HG03039 (cell line): Measurements from ENCODE around the gene USHBP1.

Source experiments
- ATAC-seq: cut with Tn5 transposase; IDR thresholded peaks from one replicate; pipeline ENCODE4 v1.9.1; 2021; ENCODE audit warnings: mild to moderate bottlenecking, moderate library complexity; ENCODE audit not compliant: unreplicated experiment

USHBP1 gene, protein sequence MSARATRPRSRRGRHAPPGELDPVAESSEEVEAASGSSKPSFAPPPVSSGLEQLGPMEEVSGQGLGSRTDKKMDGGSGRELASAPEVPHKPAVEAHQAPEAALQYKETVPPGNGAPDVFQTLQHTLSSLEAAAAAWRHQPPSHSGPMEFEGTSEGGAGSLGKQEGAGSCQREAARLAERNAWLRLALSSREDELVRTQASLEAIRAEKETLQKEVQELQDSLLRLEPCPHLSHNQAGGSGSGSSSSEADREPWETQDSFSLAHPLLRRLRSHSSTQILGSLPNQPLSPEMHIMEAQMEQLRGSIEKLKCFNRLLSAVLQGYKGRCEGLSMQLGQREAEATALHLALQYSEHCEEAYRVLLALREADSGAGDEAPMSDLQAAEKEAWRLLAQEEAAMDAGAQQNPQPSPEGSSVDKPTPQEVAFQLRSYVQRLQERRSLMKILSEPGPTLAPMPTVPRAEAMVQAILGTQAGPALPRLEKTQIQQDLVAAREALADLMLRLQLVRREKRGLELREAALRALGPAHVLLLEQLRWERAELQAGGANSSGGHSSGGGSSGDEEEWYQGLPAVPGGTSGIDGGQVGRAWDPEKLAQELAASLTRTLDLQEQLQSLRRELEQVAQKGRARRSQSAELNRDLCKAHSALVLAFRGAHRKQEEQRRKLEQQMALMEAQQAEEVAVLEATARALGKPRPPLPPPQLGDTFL

GRCh38 chr19:17264641-17264979 is at the start of gene USHBP1:
TSS of gene USHBP1 (minus strand) at chr19:17264745. CDS start at chr19:17264299, 446 bp downstream.
- no peak for ATAC-seq

DNA sequence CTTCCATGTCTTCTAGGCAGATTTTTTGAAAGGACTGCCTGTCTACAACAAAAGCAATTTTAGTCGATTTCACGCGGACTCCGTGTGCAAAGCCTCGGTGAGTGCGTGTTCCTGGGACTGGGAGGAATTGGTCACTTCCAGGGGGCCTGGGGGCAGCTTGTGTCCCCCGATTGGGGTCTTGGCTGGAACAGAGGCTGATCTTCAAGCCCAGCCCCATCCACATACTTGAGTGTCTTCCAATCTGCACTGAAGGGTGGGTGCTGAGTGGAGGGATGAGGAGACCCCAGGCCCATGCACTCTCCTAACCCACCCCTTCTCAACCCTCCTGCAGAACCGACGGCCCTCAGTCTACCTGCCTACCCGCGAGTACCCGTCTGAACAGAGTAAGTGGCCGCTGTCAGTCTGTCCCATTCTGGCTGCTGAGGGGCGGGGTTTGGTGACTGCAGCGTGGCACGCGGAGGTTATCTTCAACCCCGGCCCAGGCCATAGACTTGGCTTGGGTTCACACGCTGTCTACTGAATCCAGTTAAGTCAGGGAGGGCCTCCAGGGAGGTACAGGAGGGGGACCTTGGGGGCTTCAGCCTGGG is 49.6 kb upstream of the USHBP1 start:
- no peak for ATAC-seq

- ATAC-seq = no peak
Observed at GRCh38 chr19:17312189-17313113, 47.9 kb upstream of the USHBP1 start.

DNA sequence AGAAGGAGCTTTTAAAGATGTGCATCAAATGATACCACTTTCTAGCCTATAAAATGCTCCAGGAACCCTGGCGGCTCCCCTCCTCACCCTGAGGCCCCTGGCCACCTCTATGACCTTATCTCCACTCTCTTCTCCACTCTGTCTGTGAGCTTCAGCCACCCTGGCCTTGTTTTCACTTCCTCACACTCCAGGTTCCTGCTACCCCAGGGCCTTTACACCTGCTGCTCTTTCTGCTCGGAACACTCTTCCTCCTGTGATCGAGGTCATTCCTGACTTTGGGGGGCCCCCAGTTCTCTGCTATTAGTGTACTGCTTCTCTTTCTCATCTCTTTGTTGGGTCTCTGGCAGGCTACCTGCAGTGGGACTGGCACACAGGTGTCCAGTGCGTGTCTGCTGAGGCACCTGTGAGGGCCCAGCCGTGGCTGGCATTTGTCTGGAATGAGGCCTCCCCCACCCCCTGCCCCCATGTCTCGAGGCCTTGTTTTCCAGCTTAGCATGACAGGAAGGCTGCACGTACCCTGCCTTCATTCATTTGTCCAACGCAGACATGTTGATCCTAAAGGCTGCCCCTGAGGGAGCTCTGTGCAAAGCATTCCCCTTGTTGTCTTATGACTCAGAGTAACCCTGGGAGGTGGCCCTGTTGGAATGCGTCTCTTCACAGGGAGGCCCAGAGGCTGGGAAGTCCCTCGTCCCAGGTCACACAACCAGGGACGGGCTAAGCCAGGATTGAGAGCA is 47.1 kb upstream of the USHBP1 start:
- no peak for ATAC-seq

- ATAC-seq = no peak
Observed at GRCh38 chr19:17309965-17310461, 45.5 kb upstream of the USHBP1 start.

DNA sequence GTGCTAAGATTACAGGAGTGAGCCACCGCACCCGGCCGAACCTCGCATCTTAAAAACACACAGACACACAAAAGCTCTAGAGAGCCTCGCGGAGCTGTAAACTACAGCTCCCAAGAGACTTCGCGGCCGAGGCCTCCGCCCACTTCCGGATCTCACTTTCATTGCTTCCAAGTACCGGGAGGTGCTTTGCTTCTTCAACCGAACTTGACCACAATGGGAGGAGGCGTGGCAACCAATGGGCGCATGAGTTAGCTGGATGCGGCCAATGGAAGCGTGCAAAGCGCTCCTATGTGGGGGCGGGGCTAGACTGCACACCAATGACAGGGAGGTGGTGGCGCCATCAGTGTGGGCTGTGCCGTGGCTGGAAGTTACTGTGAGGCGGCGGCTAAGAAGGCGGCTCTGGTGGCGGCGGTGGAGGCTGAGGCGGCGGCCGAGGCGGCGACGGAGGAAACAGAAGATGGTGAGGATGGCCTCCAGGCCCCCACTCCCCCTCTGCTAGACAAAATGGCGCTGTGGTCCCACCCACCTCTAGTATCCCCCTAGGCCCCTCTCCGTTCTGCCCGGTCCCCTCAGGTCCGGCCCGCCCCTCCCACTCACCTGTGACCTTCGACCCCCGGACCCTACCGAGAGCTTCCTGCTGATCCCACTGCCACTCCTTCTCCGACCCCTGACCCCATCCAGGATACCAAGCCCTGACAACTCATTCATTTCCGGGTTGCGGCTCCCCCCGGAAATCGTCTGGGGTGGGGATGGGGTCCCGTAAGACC is 44.8 kb upstream of the USHBP1 start, which contains the start of gene DDA1:
Gene DDA1 (plus strand): TSS at position 366 of the 767 bp plus-strand sequence. CDS start 92 bp downstream, at position 458.
- peak; percentile 59 for ATAC-seq

DNA sequence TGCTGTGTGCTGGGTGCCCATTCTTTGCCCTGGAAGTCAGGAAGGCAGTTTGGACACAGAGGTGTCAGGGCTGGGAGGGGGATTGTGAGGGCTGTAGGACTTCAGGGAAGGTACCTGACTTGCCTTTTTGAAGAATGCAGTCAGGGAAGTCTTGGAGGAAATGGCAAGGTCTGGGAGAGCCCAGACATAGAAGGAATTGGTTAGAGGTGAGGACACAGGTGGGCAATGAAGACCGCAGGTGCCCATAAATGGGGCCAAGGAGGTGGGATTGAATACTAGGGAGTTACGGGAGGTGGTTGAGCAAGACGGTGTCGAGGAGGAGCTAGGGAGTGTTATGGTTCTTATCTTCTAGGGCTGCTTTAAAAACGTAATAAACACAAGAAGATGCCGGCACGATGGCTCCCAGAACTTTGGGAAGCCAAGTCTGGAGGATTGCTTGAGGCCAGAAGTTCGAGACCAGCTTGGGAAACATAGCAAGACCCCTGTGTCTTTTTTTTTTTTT is 43.4 kb upstream of the USHBP1 start:
- no peak for ATAC-seq

GRCh38 chr19:17306285-17306714 is 41.8 kb upstream of the USHBP1 start:
- ATAC-seq = no peak

DNA sequence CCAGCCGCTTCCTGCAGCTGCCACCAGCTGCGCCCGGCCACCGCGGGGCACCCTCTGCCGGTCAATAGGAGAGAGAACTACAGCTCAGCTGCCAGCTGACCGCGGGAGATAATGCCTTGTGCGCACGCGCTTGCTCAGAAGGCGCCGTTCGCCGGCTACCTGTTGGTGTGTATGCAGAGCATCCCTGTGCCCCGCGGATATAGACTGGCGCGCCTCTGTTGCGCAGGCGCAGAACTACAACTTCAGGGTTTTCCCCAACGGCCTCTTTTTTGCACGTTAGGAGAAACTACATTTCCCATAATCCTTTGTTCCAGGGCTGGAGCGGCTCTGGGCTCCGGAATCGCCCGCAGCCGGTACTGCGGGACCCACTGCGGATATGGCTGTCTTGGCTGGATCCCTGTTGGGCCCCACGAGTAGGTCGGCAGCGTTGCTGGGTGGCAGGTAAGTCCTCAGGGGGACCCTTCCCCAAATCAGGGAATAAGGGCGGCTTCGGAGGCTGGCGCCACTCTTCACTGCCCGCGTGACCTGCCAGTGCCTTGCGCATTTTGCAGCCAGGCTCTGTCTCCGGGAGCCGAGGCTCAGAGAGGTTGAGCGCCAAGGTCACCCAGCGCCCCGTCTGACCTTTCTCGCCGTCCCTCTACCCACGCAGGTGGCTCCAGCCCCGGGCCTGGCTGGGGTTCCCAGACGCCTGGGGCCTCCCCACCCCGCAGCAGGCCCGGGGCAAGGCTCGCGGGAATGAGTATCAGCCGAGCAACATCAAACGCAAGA is 41.2 kb upstream of the USHBP1 start, which contains the start of gene MRPL34:
Gene MRPL34 (plus strand): TSS at position 356 of the 768 bp plus-strand sequence. CDS start 21 bp downstream, at position 377.
- peak; percentile 43 for ATAC-seq

GRCh38 chr19:17305216-17305516 is 40.6 kb upstream of the USHBP1 start:
- ATAC-seq = no peak

DNA sequence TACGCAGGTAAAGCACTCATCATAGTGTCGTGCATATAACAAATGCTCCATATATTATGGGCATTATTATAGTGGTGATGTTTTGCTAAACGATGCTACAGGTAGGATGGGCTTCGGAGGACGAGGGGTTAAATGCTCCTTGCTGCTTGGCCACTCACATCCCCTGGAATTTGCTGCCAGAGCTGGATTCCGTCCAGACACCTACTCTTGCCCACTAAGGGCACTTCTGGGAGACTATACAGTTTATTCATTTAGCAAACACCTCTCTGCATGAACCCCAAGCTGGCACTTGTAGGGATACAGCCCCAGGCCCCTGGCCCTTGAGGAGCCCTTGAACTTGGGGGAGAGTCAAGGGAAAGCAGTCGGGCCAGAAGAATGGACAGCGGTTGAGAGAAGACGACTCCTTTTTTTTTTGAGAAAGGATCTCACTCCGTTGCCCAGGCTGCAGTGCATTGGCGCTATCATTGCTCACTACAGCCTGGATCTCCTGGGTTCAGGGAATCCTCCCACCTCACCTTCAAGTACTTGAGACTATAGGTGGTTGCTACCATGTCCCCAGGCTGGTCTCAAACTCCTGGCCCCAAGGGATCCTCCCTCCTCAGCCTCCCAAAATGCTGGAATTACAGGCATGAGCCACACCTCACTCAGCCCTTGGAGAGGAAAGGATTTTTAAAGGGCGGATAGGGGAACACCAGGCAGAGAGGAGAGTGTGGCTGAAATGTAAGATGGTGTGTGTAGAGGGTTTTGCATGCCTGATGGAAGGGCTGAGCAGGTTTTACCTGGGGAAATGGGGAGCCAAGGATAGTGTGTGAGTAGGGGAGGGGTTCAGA is 40.1 kb upstream of the USHBP1 start:
- ATAC-seq = no peak

- no peak for ATAC-seq
Observed at GRCh38 chr19:17303940-17304267, 39.4 kb upstream of the USHBP1 start.

- ATAC-seq = peak; percentile 49
Observed at GRCh38 chr19:17303167-17303939, 38.8 kb upstream of the USHBP1 start, which contains the start of gene ABHD8. TSS of gene ABHD8 (minus strand) at chr19:17303425. CDS start at chr19:17301616, 1,809 bp downstream.

DNA sequence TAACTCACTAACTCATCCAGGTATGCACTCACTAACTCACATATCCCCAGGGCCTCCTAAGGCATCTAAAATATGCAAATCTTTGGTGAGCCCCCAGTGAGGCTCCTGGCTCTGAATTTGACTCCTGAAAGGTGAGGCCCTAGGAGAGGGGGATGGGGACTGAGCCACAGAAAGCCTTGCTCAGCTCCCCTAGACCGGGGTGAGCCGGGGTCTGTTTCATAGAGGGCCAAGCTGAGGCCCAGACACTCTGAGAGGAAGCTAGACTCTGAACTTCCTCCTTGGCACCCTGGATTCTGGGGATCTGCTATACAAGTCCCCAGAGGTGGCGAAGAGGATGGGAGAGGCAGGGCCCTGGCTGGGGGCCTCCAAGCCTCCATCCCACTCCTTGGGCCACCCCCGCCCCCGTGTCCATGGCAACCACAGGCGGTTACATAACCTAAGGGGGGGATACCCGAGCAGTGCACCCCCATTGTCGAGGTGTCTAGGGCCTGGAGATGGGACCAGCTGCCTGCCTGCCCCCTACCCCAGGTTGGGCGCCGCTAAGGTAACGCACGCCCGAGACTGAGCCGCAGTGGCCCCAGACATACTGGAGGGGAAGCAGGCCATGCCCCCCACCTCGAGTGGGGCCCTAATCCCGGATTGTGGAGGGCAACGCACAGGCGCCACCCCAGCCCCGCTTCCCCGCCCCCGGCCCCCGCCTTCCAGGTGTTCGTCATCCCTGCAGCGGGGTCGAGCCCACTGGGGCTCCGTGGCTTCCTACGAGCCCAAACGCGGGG is 38.0 kb upstream of the USHBP1 start:
- no peak for ATAC-seq

GRCh38 chr19:17300992-17301619 is 36.6 kb upstream of the USHBP1 start:
- no peak for ATAC-seq
